GM10847 (cell line): ENCODE measurements around the gene SDHAF3.

ENCODE experiments used
- POLR2A ChIP-seq: IDR thresholded peaks from 2 replicates; pipeline ENCODE4 v1.6.1; 2011; ENCODE audit not compliant: insufficient read length; ENCODE audit errors: extremely low read depth

Gene SDHAF3

GRCh38 chr7:97117035-97117371 is 495 bp upstream of the SDHAF3 start:
- TF ChIP-seq POLR2A: no peak

GRCh38 chr7:97118306-97118917 is 914 bp downstream of the SDHAF3 start:
- TF ChIP-seq POLR2A: no peak

GRCh38 chr7:97119747-97120146 is 2.2 kb downstream of the SDHAF3 start:
- TF ChIP-seq POLR2A: no peak

- TF ChIP-seq POLR2A: no peak
These were observed 3.4 kb downstream of the SDHAF3 start for GRCh38 chr7:97120713-97121457.

GRCh38 chr7:97126483-97127171 is 9.1 kb downstream of the SDHAF3 start:
- no peak for TF ChIP-seq POLR2A

GRCh38 chr7:97128736-97129135 is 11.2 kb downstream of the SDHAF3 start:
- TF ChIP-seq POLR2A: no peak

- no peak for TF ChIP-seq POLR2A
These were observed 13.1 kb downstream of the SDHAF3 start for GRCh38 chr7:97130417-97131139.

GRCh38 chr7:97133159-97133558 is 15.7 kb downstream of the SDHAF3 start:
- no peak for TF ChIP-seq POLR2A

GRCh38 chr7:97138830-97139229 is 21.3 kb downstream of the SDHAF3 start:
- no peak for TF ChIP-seq POLR2A

- TF ChIP-seq POLR2A: no peak
These were observed 27.6 kb downstream of the SDHAF3 start for GRCh38 chr7:97145068-97145467.

- no peak for TF ChIP-seq POLR2A
These were observed 32.3 kb downstream of the SDHAF3 start for GRCh38 chr7:97149843-97150242.

GRCh38 chr7:97155897-97156418 is 38.5 kb downstream of the SDHAF3 start:
- no peak for TF ChIP-seq POLR2A

- no peak for TF ChIP-seq POLR2A
These were observed 48.8 kb downstream of the SDHAF3 start for GRCh38 chr7:97166308-97166707.

GRCh38 chr7:97167176-97167575 is 49.7 kb downstream of the SDHAF3 start:
- TF ChIP-seq POLR2A: no peak

GRCh38 chr7:97167749-97168148 is 50.3 kb downstream of the SDHAF3 start:
- no peak for TF ChIP-seq POLR2A

GRCh38 chr7:97174303-97174702 is 56.8 kb downstream of the SDHAF3 start:
- no peak for TF ChIP-seq POLR2A

- no peak for TF ChIP-seq POLR2A
These were observed 62.1 kb downstream of the SDHAF3 start for GRCh38 chr7:97179454-97180104.
